Stimulated activated naive CD8-positive, alpha-beta T cell treated with anti-CD3 and anti-CD28 coated beads, Interleukin-15, amount 100 ng/mL, for 72 hours (primary cell): ENCODE data around the gene SLITRK1.
A peak's percentile ranks its signal among the peaks of the same experiment; 100 is the strongest.

ENCODE experiments used
- ATAC-seq: fragments of 150-1000 bp; cut with Tn5 transposase; 2 replicates; pipeline ENCODE4 v1.10.0; 2021; ENCODE audit warnings: mild to moderate bottlenecking, moderate library complexity
- DNase-seq, 2 donors: peaks; one replicate each; pipeline ENCODE4 v3.0.0; 2021 to 2022
- H3K27ac Mint-ChIP-seq, 2 donors: one replicate each; pipeline ENCODE4 v1.8.0; 2022; ENCODE audit warnings: mild to moderate bottlenecking in 2 of 2, mixed read lengths in 2 of 2, moderate library complexity in 2 of 2
- H3K27me3 Mint-ChIP-seq: one replicate; pipeline ENCODE4 v1.8.0; 2022; ENCODE audit warnings: mixed read lengths
- H3K4me1 Mint-ChIP-seq: one replicate; pipeline ENCODE4 v1.8.0; 2022; ENCODE audit warnings: mild to moderate bottlenecking, mixed read lengths
- H3K4me3 Mint-ChIP-seq, 2 donors: one replicate each; pipeline ENCODE4 v1.8.0; 2022; ENCODE audit warnings: mild to moderate bottlenecking in 2 of 2, mixed read lengths in 2 of 2, moderate library complexity in 1 of 2
- H3K9me3 Mint-ChIP-seq, 2 donors: one replicate each; pipeline ENCODE4 v1.8.0; 2022; ENCODE audit warnings: mixed read lengths in 2 of 2

The SLITRK1 gene

GRCh38 chr13:83881917-83882605 is at the start of gene SLITRK1:
TSS of gene SLITRK1 (minus strand) at chr13:83882474. CDS start at chr13:83881507, 967 bp downstream.
- DNase-seq (peak; percentile 32 to 46), ATAC-seq (peak; percentile 77)
- peaks cover 26% of the 10 kb centered on the region for H3K4me1 Mint-ChIP-seq
- peaks cover 67% of the 10 kb centered on the region for H3K27me3 Mint-ChIP-seq
- H3K4me3 Mint-ChIP-seq = peak within 1 kb of the TSS in 1 of 2 donors; percentile 49
- no peaks in the 10 kb centered on the region for H3K9me3 Mint-ChIP-seq
- H3K27ac Mint-ChIP-seq = no peak within 1 kb of the TSS

DNA sequence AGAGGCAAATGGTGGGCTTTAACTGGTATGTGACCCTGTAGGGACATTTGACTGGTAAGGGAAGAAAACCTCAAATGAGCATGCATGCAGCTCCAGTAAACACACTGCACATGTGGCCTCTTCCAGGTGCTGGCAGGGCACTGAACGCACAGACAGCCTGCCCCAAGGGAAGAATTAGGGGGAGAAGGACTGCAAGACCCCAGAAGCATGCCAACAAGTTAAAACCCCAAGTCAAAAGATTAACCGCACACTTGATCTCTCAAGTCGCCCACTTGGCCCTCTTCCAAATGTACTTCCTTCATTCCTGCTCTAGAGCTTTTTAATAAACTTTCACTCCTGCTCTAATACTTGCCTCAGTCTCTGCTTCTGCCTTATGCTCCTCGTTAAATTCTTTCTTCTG is 46.9 kb upstream of the SLITRK1 start:
- DNase-seq = no peak
- no peak for ATAC-seq
- Mint-ChIP-seq H3K9me3 (no peaks in the 10 kb centered on the region), H3K27ac (no peak overlapping the region), H3K27me3 (no peaks in the 10 kb centered on the region), H3K4me3 (no peak overlapping the region), H3K4me1 (no peaks in the 10 kb centered on the region)

DNA sequence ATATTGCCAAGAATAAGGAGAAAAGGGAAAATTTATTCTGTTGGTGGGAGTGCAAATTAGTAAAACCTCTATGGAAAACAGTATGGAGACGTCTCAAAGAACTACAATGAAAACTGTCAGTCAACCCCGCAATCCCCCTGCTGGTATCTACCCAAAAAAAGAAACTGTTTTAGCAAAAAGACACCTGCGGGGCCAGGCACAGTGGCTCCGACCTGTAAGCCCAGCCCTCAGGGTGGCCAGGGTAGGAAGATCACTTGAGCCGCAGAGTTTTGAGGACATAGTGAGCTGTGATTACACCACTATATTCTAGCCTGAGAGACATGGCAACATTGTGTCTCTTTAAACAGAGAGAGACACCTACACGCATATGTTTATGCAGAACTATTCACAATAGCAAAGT is 37.5 kb upstream of the SLITRK1 start:
- no peak for ATAC-seq
- H3K27me3 Mint-ChIP-seq = no peaks in the 10 kb centered on the region
- no peaks in the 10 kb centered on the region for H3K9me3 Mint-ChIP-seq
- no peak for DNase-seq
- no peak overlapping the region for H3K27ac Mint-ChIP-seq
- no peak overlapping the region for H3K4me3 Mint-ChIP-seq
- no peaks in the 10 kb centered on the region for H3K4me1 Mint-ChIP-seq

GRCh38 chr13:83914368-83914767 is 32.1 kb upstream of the SLITRK1 start:
- H3K27ac Mint-ChIP-seq = no peak overlapping the region
- no peaks in the 10 kb centered on the region for H3K4me1 Mint-ChIP-seq
- DNase-seq = no peak
- peaks cover 0 to 9% of the 10 kb centered on the region in 2 donors for H3K9me3 Mint-ChIP-seq
- ATAC-seq = no peak
- no peak overlapping the region for H3K4me3 Mint-ChIP-seq
- no peaks in the 10 kb centered on the region for H3K27me3 Mint-ChIP-seq

DNA sequence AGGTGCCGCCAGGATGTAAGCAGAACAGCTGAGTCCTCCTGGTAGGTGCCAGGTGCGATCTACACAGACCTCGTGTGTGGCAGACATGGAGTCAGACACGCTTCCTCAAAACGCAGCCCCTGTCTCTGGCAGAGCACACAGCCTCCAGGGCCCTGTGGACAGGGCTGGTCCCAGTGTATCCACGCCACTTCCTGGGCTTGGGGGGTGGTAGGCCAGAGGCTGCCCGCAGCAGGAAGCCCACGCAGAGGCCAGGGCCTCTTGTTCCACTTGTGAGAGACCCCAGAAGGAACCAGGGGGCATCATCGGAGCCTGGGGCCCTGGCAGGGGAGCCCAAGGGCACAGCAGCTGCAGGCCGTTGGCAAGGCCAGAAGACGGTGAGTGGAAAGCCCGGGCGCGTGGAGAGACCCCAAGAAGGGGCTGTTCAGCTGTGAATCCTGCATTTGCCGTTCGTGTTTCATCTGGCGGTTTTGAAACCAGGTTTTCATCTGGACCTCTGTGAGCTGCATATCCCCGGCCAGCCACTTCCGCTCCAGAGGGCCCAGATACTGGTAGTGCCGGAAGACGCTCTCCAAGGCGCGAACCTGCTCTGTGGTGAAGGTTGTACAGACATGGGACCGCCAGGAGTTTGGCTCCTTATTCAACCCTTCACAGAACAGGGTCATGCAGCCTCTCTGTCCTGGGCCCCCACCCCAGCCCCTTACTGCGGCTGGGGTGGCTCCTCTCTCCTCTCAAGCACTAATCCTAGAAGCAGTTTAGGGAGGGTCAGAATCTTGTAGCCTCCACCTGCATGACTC is 25.1 kb upstream of the SLITRK1 start:
- Mint-ChIP-seq H3K27me3 (no peaks in the 10 kb centered on the region), H3K9me3 (peaks cover 0 to 7% of the 10 kb centered on the region in 2 donors)

GRCh38 chr13:83906240-83906820 is 24.1 kb upstream of the SLITRK1 start:
- Mint-ChIP-seq H3K4me1 (no peaks in the 10 kb centered on the region), H3K9me3 (no peaks in the 10 kb centered on the region), H3K4me3 (no peak overlapping the region), H3K27ac (peak overlapping the region; percentile 71 to 76), H3K27me3 (no peaks in the 10 kb centered on the region)
- no peak for DNase-seq
- peak; percentile 26 for ATAC-seq

More for the DNA sequence above, 25.1 kb upstream of the SLITRK1 start:
- Mint-ChIP-seq H3K4me3 (no peak overlapping the region), H3K4me1 (no peaks in the 10 kb centered on the region), H3K27ac (no peak overlapping the region)
- DNase-seq (no peak), ATAC-seq (no peak)

GRCh38 chr13:83905641-83906040 is 23.4 kb upstream of the SLITRK1 start:
- Mint-ChIP-seq H3K4me1 (no peaks in the 10 kb centered on the region), H3K27ac (no peak overlapping the region), H3K4me3 (no peak overlapping the region), H3K9me3 (no peaks in the 10 kb centered on the region), H3K27me3 (no peaks in the 10 kb centered on the region)
- ATAC-seq = peak; percentile 64
- no peak for DNase-seq

GRCh38 chr13:83895994-83896580 is 13.8 kb upstream of the SLITRK1 start:
- ATAC-seq (no peak), DNase-seq (no peak)
- no peaks in the 10 kb centered on the region for H3K4me1 Mint-ChIP-seq
- H3K27me3 Mint-ChIP-seq = peaks cover 7% of the 10 kb centered on the region
- no peak overlapping the region for H3K4me3 Mint-ChIP-seq
- H3K27ac Mint-ChIP-seq = no peak overlapping the region
- H3K9me3 Mint-ChIP-seq = peaks cover 0 to 7% of the 10 kb centered on the region in 2 donors

- H3K27me3 Mint-ChIP-seq = no peaks in the 10 kb centered on the region
- DNase-seq (no peak), ATAC-seq (no peak)
- H3K9me3 Mint-ChIP-seq = no peaks in the 10 kb centered on the region
- H3K4me1 Mint-ChIP-seq = no peaks in the 10 kb centered on the region
- H3K4me3 Mint-ChIP-seq = no peak overlapping the region
- no peak overlapping the region for H3K27ac Mint-ChIP-seq
Observed at GRCh38 chr13:83890358-83890757, 8.1 kb upstream of the SLITRK1 start.

- peaks cover 52% of the 10 kb centered on the region for H3K27me3 Mint-ChIP-seq
Observed at GRCh38 chr13:83884141-83884540, 1.9 kb upstream of the SLITRK1 start.

DNA sequence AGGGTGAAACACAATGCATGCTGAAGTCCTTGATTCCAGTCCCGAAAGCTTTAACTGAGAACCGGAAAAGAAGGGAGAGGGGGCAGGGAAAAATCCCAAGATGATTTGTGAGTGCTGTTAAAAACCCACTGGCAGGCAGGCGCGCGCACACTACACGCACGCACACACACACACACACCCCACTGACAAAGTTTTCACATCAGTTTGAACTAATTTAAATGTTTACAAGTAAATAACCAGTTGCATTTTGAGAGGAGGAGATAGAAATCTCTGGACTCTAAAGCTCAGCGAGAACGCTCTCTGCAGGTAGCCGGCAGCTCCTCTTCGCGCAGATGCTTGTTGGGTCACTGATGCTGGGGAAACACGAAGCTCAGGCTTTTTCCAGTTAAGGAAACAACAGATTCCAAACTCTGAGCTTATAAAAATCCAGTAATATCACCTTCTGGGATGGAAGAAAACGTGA is 818 bp upstream of the SLITRK1 start:
- H3K27ac Mint-ChIP-seq = no peak overlapping the region
- H3K27me3 Mint-ChIP-seq = peaks cover 62% of the 10 kb centered on the region
- no peaks in the 10 kb centered on the region for H3K9me3 Mint-ChIP-seq
- no peak for ATAC-seq
- peaks cover 25% of the 10 kb centered on the region for H3K4me1 Mint-ChIP-seq
- DNase-seq = no peak
- no peak overlapping the region for H3K4me3 Mint-ChIP-seq

More at GRCh38 chr13:83884141-83884540, 1.9 kb upstream of the SLITRK1 start:
- H3K4me1 Mint-ChIP-seq = peaks cover 23% of the 10 kb centered on the region
- DNase-seq = no peak
- no peak overlapping the region for H3K27ac Mint-ChIP-seq
- H3K9me3 Mint-ChIP-seq = no peaks in the 10 kb centered on the region
- no peak for ATAC-seq
- no peak overlapping the region for H3K4me3 Mint-ChIP-seq

GRCh38 chr13:83882606-83882959 is 309 bp upstream of the SLITRK1 start:
- Mint-ChIP-seq H3K4me3 (no peak overlapping the region), H3K27me3 (peaks cover 67% of the 10 kb centered on the region), H3K27ac (no peak overlapping the region), H3K9me3 (no peaks in the 10 kb centered on the region), H3K4me1 (peaks cover 25% of the 10 kb centered on the region)
- ATAC-seq = no peak
- DNase-seq = no peak

DNA sequence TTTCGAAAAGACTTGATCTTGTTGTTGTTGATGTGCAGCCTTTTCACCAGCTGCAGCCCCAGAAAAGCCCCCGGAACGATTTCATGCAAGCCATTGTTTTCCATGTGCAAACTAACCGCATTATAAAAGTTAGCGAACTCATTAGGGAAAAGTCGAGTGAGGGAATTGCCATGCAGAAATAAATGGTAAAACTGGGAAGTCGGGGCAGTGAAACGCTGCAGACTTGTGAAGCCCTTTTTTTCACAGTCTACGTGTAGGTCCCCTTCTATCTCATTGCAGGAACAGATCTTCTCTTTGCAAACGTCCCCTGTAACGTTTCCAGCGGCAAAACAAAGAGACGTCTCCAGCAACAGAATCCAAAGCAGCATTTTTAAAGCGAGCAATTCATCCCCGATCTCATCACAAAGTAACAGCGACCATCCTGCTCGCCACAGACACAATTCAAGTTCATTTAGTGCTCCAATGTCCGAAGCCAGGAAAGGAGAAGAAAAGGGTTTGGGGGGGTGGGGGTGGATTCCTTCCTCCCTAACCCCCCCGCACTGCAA is 1.1 kb downstream of the SLITRK1 start:
- H3K4me1 Mint-ChIP-seq = peaks cover 34% of the 10 kb centered on the region
- H3K27ac Mint-ChIP-seq = no peak overlapping the region
- no peak for DNase-seq
- no peak for ATAC-seq
- no peaks in the 10 kb centered on the region for H3K9me3 Mint-ChIP-seq
- peaks cover 67% of the 10 kb centered on the region for H3K27me3 Mint-ChIP-seq
- H3K4me3 Mint-ChIP-seq = peak overlapping the region in 1 of 2 donors; percentile 26

DNA sequence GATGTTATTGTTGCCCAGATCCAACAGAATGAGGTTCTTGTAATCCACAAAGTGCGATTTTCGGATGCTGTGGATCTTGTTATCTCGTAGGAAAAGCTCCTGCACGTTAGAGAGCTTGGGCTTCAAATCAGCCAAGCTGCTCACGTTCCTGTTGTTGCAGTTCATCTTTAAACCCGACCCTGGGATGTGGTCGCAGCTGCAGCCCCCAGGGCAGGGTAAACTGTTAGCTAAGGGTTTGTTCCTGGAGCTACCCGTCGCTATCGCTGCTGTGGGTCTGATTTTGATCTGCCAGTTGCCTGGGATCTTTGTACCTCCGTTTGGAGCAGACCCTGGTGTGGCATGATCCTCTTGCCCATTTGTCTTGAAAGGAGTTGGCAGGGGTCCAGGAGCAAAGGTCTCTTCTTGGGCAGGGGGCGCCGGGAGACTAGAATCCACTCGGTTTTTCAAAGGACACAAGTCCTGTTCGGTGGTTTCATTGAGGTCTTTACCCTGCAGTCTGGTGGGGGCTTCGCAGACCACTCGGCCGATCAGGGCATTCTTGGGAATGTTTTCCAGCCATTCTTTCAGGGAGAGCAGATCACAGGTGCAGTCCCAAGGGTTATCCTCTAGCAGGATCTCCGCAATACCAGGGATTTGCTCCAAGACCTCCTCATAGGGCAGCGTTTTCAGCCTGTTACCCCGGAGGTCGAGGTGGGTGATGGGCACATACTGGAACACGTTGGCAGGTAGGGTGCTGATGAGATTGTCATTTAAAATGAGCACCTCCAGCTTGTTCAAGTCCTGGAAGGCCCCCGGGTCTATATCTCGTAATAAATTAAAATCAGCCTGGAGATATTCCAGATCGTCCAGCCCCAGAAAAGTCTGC is 1.8 kb downstream of the SLITRK1 start:
- DNase-seq (no peak), ATAC-seq (no peak)
- Mint-ChIP-seq H3K9me3 (no peaks in the 10 kb centered on the region), H3K27me3 (peaks cover 67% of the 10 kb centered on the region), H3K4me1 (peaks cover 34% of the 10 kb centered on the region), H3K4me3 (no peak overlapping the region), H3K27ac (no peak overlapping the region)
